ENCODE results near the gene OOSP4B.
"Not testable (repeated sequence)": the region's sequence is repeated elsewhere in the genome, so short reads cannot be mapped to it uniquely, and the experiment has no call there.

Gene OOSP4B

DNA sequence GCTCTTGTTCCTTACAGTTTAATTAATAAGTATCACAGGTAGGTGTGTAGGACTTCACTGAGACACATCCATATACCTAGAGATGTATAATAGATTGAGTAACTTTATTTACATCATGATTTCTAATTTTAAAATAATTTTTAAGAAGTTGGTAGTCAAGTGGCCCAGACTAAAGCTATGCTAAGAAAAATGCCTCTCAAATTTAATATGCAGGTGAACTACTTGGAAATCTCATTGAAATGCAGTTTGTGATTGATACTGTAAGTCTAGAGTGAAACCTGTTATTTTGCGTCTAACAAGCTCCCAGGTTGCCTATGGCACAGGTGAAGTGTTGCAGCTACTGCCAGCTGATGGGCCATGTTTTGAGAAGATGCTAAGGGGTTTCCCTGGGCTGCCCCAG lies at the start of gene OOSP4B:
Gene OOSP4B, plus strand, starts transcription at position 301 of the 400 bp plus-strand sequence.
- no peak for DNase-seq (ENCODE audit: low read depth)

DNA sequence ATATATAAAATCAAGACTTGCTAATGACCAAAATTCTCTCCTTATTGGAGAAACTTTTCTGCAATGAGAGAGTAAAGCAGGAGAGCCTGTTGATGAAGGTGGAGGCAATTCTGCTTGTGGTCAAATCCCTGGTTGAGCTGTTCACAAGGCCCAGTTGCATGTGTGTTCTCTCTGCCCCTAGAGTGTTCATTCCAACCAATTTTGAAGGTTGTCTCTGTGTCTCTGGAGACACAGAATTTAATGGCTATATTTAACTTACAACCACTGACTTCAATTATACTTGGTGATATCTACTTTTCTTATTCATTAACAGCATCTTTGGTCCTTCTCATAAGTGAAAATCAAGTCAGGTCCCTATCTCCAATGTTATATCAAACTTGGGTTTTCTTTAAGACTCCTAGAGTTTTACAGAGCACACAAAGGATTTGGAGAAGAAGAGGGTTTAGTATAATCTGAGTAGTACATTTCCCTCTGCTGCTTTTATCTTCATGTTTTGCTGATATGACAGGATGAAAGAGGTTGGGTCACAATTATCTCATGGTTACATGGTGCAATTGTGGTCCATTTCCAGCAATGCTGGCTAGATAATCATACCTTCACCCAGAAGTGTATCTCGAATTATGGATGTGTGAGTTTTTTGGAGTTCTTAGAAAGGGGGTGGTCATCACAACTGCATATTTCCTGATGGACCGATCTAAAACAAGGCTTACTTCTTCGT lies 49.1 kb upstream of the OOSP4B start:
- no peak for DNase-seq (ENCODE audit: low read depth)

DNA sequence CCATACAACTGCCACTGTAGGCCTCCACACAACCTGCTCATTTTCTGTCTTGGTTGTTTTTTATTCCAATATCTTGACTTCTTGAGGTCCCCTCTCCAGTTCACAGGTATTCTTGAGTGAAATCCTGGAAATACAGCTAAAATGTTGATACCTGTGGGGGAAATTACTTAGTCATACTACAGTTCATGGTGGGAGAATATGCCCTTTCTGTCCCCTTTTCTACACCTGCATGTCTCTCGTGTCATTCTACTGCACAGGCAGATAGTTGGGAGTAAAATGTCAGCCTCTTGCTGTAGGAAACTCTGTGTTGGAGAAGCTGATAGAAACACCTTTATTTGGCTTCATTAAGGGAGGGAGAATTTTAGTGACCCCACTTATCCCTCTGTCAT lies 48.6 kb upstream of the OOSP4B start:
- no peak for DNase-seq (ENCODE audit: low read depth)

DNA sequence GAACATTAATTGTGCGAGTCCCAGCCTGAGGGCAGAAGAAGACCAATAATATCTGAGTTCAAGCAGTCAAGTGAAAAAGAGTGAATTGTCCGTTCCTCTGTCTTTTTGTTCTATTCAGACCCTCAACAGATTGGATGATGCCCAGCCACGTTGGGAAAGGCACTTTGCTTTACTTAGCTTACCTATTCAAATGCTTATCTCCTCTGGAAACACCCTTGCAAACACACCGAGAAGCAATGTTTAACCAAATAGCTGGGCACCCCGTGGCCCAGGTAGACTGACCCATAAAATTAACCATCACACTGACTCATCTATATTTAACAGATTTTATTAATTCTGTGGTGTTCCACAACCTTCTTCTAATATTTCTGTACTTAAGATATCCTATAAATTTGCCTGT lies 43.9 kb upstream of the OOSP4B start:
- no peak for DNase-seq (ENCODE audit: low read depth)

DNA sequence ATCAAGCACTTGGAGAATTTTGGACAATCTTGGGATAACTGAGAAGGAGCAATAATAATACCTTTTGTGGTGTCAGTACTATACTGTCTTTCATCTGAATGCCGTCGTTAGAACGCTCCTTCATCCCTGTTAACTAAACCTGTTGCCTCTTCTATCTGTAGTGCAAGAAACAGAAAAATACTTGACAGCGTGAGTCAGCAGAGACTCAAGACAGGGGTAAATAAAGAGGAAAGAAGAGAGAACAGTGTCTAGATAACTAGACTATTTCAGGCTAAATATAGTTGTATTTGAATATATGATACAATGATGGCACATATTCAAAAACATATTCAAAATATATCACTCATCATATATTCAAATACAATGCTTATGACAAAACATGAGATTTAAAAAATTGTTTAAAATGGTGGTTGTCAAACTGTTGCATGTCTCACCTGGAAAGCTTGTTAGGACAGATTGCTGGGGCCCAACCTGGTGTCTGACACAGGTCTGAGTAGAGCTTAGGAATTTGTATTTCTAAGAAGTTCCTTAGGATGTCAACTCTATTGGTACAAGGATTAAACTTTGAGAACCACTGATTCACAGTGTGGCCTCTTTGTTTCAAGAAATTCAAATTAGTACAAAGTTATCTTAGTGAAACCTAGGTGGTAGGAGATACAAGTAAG lies 35.7 kb upstream of the OOSP4B start:
- DNase-seq (ENCODE audit: low read depth): no peak

DNA sequence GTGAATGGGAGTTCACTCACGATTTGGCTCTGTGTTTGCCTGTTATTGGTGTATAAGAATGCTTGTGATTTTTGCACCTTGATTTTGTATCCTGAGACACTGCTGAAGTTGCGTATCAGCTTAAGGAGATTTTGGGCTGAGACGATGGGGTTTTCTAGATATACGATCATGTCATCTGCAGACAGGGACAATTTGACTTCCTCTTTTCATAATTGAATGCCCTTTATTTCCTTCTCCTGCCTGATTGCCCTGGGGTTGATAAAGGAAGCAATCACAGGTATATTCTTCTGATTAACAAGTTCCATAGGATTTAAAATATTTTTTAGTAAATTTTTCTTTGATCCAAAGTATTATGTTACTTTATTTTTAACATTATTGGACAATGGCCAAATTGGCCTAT lies 34.9 kb upstream of the OOSP4B start:
- not testable (repeated sequence) for DNase-seq (ENCODE audit: low read depth)

DNA sequence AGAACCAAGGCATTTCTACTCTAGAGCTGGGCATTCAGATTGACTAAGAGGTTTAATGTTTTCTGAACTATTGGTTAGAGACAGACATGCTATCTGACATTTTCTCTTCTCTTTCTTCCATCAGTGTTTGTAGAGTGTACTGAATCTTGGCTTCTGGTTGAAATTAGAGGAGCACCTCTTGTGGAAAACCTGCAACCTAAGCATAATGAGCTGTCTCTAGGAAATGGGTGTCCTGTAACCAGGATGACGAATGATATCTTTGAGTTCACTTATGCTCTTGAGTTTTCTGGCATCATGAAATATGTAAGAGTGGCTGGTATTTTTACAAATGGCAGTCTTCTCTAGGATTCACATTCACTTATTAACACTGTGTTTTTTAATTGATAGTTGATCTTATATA lies 33.8 kb upstream of the OOSP4B start:
- DNase-seq (ENCODE audit: low read depth): no peak

DNA sequence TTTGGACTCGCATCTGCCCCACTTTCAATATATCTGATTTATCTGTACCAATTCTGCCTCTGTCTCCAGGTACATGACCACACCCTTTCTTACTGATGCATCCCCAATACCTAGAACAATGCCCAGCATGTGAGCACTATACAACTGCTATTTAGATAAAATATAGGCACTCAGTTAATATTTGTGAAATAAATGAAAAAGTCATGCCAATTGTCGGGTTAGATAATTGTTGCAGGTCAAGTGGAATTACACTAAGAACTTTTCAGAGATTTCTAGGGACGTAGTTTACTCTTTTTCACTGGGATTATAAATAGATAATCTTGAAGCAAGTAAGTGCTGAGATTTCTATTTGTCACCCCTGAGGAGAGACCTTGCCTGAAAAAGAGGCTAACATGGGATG lies 32.6 kb upstream of the OOSP4B start:
- no peak for DNase-seq (ENCODE audit: low read depth)

DNA sequence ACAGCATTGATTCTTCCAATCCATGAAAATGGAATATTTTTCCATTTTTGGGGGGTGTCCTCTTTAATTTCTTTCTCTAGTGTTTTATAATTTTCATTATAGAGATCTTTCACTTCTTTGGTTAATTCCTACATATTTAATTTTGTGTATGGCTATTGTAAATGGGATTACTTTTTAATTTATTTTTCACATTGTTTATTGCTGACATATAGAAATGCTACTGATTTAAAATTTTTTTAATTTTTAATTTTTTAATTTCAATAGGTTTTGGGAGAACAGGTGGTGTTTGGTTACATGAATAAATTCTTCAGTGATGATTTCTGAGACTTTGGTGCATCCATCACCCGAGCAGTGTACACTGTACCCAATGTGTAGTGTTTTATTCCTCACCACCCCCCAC lies 26.6 kb upstream of the OOSP4B start:
- DNase-seq (ENCODE audit: low read depth): no peak

DNA sequence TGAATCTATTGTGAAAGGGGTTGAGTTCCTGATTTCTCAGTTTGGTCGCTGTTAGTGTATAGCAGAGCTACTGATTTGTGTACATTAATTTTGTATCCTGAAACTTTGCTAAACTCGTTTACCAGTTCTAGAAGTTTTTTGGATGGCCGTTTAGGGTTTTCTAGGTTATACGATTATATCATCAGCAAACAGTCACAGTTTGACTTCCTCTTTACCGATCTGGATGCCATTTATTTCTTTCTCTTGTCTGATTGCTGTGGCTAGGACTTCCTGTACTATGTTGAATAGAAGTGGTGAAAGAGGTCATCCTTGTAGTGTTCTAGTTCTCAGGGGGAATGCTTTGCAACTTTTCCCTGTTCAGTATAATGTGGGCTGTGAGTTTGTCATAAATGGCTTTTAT lies 24.6 kb upstream of the OOSP4B start:
- DNase-seq (ENCODE audit: low read depth): no peak

DNA sequence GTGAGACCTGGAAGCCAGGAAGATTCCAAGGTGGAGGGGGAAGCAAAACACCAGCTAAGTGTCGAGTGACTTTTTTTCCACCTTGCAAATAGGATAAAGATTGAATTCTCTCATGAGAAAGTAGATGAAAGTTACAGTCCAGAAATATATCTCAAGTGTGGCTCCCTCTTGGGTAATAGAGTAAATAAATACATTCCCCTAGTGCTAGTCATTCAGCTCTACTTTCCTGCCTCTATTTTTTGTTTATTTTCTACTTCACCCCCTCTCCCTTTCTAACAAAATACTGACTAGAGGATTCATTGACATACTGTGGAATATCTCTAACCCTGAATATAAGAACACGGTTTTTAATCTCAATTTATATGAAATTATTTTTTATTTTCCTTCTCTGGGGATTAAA lies 19.2 kb upstream of the OOSP4B start:
- DNase-seq (ENCODE audit: low read depth): no peak

DNA sequence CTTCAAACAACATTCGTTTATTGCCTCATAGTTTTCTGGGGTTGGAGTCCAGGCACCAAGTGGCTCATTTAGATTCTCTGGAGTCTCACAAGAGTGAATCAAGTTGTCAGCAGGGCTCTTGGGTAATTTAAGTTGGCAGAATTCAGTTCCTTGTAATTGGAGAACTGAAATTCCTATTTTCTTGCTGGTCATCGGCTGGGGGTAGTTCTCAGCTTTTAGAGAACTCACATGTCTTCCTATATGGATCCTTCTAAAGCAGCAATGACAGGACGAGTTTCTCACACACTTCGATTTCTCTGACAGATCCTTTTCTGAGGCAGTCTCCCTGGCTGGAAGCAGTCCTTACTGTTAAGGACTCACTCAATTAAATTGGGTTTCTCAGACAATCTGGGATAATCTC lies 17.3 kb upstream of the OOSP4B start:
- DNase-seq (ENCODE audit: low read depth): no peak

DNA sequence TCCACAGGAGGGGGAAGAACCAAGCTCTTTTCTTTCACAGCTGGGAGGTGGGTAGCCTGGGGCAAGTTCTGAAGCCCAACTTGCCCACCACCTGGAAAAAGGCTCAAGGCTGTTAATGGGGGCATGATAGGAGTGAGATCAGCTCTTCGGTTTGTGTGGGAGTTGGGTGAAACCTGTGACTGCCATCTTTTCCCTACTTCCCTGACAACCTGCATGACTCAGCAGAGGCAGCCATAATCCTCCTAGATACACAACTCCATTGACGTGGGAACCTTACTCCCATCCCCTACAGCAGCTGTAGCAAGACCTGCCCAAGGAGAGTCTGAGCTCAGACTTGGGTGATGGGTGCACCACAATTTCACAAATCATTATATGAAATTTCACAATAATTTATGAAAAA lies 13.3 kb upstream of the OOSP4B start:
- DNase-seq (ENCODE audit: low read depth): no peak

DNA sequence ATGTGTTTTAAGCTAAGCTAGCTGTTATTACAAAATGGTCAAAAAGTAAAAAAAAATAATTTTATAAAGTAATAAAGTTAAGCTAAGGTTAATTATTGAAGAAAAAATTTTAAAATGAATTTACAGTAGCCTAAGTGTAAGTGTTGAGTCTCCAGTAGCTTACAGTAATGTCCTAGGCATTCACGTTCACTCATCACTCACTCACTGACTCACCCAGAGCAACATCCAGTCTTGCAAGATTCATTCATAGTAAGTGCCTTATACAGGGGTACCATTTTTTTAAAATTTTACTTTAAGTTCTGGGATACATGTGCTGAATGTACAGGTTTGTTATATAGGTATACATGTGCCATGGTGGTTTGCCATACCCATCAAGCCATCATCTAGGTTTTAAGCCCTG lies 11.6 kb upstream of the OOSP4B start:
- DNase-seq (ENCODE audit: low read depth): no peak

DNA sequence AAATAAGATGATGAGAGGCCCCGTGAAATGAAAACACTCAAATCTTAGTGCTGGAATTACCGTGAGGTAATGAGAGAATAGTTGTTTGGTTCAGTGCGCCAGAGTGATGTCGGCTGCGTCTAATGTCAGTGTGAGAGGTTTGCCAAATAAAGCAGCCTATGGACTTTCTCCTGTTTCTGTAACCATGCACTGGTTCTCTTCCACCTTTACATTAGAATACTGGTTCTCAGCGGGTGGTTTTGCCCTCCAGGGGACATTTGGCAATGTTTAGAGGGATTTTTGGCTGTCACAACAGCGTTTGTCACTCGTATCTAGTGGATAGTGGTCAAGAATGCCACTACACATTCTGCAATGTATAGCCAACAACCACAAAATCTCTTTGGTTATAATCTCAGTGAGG lies 1.1 kb downstream of the OOSP4B start:
- no peak for DNase-seq (ENCODE audit: low read depth)

DNA sequence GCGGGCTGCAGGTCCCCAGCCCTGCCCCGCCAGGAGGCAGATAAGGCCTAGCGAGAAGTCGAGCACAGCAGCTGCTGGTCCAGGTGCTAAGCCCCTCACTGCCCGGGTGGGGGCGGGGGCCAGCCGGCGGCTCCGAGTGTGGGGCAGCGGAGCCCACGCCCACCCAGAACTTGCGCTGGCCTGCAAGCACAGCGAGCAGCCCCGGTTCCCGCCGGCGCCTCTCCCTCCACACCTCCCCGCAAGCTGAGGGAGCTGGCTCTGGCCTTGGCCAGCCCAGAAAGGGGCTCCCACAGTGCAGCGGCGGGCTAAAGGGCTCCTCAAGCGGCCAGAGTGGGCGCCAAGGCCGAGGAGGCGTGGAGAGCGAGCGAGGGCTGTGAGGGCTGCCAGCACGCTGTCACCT lies 3.4 kb downstream of the OOSP4B start:
- DNase-seq (ENCODE audit: low read depth): not testable (repeated sequence)

DNA sequence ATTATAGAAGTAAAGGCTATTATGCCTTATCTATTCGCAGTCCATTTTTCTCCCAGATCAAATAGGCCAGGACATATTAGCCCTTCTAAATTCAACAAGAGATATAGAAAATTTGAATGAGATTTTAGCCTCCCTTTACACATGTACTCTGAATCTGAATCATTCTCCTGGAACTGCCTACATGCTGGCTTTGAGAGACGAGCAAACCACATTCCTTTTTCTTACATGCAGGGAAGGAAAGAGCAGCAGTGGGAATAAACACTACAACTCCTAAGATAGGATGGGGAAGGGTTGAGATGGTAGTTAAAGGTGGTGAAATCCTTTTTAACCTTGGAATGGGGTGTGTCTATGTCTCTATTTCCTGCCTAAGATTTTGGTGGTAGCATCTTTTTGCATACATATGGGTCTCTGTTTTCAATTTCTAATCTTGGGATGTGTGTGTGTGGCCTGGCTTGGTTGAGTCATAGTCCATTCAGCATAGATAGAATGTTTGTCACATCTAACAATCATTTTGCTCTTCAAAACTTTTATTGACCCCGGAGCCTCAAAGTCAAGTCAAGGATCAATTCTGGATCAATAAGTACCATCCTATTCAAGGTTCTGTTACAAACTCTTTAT lies 12.1 kb downstream of the OOSP4B start:
- no peak for DNase-seq (ENCODE audit: low read depth)

DNA sequence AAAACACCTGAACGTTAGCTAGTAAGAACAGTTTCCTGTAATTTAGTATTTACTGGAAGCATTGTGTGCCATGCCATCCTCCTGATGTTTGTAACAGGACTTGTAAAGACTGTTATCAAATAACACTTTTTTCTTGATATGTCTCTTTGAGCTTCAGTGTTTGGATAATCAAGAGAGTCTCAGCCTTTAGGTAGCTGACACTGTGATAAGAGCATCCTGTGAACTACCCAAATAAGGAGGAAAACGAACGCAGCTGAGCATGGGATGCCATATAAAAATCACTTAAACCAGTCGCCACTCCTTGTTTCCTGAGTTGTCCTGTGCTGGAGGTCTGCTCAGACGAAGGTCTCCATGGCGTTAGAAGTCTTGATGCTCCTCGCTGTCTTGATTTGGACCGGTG lies 23.1 kb downstream of the OOSP4B start, which contains the start of gene OOSP2:
Gene OOSP2, plus strand, starts transcription at position 301 of the 400 bp plus-strand sequence. Its CDS starts 51 bp downstream, at position 352.
- no peak for DNase-seq (ENCODE audit: low read depth)

DNA sequence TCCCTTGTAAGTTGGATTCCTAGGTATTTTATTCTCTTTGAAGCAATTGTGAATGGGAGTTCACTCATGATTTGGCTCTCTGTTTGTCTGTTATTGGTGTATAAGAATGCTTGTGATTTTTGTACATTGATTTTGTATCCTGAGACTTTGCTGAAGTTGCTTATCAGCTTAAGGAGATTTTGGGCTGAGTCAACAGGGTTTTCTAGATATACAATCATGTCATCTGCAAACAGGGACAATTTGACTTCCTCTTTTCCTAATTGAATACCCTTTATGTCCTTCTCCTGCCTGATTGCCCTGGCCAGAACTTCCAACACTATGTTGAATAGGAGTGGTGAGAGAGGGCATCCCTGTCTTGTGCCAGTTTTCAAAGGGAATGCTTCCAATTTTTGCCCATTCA lies 33.4 kb downstream of the OOSP4B start:
- DNase-seq (ENCODE audit: low read depth): not testable (repeated sequence)

DNA sequence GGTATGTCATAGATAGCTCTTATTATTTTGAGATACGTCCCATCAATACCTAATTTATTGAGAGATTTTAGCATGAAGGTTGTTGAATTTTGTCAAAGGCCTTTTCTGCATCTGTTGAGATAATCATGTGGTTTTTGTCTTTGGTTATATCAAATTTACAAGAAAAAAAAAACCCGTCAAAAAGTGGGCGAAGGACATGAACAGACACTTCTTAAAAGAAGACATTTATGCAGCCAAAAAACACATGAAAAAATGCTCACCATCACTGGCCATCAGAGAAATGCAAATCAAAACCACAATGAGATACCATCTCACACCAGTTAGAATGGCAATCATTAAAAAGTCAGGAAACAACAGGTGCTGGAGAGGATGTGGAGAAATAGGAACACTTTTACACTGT lies 33.9 kb downstream of the OOSP4B start:
- DNase-seq (ENCODE audit: low read depth): not testable (repeated sequence)

DNA sequence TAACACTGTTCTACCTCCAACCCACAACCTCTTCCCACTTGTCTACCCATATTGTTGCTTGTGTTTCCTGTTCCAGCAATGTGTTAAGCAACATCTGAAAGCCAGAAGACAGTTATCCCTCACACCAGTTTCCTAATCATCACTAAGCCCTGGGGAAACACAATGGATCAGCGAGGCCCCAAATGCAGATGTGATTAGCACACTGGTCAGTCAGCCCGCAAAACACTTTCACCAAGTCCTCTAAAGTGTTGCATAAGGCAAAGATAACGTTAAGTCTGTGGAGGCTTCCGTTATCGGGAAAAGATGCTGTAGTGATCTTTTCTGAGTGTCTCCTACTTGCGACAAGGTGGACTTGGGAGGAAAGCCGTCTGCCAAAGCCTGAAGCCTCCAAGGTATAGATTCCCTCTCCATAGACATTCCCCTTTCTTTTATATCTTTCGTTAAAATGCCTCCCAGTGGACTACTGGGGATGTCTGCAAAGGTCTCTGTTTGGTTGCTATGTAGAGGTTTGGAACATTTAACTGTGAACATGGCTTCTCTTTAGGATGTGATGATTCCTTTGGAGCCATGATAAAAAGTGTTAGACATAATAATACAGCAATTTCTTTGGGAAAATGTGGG lies 39.5 kb downstream of the OOSP4B start, which contains the start of gene MS4A3:
Gene MS4A3, plus strand, starts transcription at position 317 of the 621 bp plus-strand sequence. CDS start 4,496 bp downstream, outside the sequence.
- DNase-seq (ENCODE audit: low read depth): no peak

DNA sequence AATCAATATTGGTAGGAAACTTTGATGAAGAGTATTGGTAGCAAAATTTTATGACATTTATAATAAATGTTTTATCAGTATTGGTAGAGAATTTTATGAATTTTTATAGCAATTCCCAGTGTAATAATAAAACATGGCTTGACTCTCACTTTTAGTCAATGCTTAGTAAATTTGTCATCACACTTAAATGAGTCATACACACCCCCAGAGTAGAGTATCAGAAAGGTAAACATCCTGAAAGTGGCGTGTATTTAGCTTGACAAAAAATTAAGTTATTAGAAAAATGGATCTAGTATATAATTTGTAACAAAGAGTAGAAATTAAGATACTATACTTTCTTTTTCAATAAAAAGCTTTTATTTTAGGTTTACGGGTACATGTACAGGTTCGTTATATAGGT lies 42.1 kb downstream of the OOSP4B start:
- no peak for DNase-seq (ENCODE audit: low read depth)

Measured in EH (cell line).